ENCODE results near the gene ARHGAP20. TPM values are rescaled to one million over a fixed set of nuclear protein-coding genes. Genes with fewer than 3 reads are reported as not detected.
A peak's percentile ranks its signal among the peaks of the same experiment; 100 is the strongest.

ARHGAP20 gene
- total and polyA plus RNA-seq, 2 of the 8 experiments (the other 6 are each of a cell fraction or from before 2014, with no cell fraction given), result 0.05 to 0.28 TPM

DNA sequence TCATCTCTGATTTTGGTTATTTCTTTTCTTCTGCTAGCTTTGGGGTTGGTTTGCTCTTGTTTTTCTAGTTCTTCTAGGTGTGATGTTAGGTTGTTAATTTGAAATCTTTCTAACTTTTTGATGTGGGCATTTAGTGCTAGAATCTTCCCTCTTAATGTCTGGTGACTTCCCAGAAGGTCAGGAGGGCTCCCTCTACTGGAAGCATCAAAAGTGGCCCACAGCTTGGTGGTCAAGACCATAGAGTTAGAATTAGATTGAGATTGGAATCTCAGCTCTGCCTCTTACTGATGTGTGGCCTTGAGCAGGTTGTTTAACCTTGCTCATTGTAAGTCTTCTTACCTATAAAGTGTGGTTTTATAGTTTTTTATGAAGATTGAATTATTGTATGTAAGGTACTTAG, 183.2 kb downstream of the ARHGAP20 start:
- Histone ChIP-seq H2BK5ac (ENCODE audit: low read depth, low read length) (no peak overlapping the region), H4K5ac (ENCODE audit: insufficient read length, low read depth, low read length) (no peak overlapping the region), H2BK120ac (replicated peaks; ENCODE audit: low read depth, low read length) (no peak overlapping the region), H3K9ac (replicated peaks in 1 of 4; ENCODE audit: extremely low read depth in 1 of 4, low read depth in 3 of 4, low read length in 3 of 4) (no peak overlapping the region), H4K20me1 (replicated peaks in 1 of 2; ENCODE audit: control insufficient read depth in 1 of 2, insufficient read depth in 2 of 2, low read length in 2 of 2) (no peaks in the 10 kb centered on the region), H3K27me3 (replicated peaks in 1 of 4; ENCODE audit: control insufficient read depth in 3 of 4, extremely low read depth in 1 of 4, insufficient read depth in 3 of 4, low read length in 3 of 4) (no peaks in the 10 kb centered on the region), H3K23ac (ENCODE audit: insufficient read length) (no peak overlapping the region), H3K23me2 (ENCODE audit: low read depth, low read length) (no peaks in the 10 kb centered on the region), H2BK12ac (ENCODE audit: low read depth, low read length) (no peak overlapping the region), H2BK15ac (ENCODE audit: low read length) (no peak overlapping the region), H3K9me3 (ENCODE audit: insufficient read depth in 2 of 2, low read depth in 1 of 2, low read length in 1 of 2) (peaks cover 0 to 2% of the 10 kb centered on the region in 2 experiments; a peak in 1 of 4 replicates), H3K36me3 (ENCODE audit: control insufficient read depth in 2 of 4, insufficient read depth in 4 of 4, low read length in 3 of 4) (no peaks in the 10 kb centered on the region), H3K4ac (replicated peaks; ENCODE audit: insufficient read length, low read depth, low read length) (no peak overlapping the region), H2AK5ac (ENCODE audit: low read depth, low read length) (no peak overlapping the region), H3K79me2 (ENCODE audit: control insufficient read depth in 1 of 2, insufficient read depth in 2 of 2, low read length in 2 of 2) (no peaks in the 10 kb centered on the region), H3K4me3 (ENCODE audit: extremely low read depth in 1 of 4, insufficient read depth in 2 of 4, low read depth in 3 of 4, low read length in 4 of 4) (no peak overlapping the region), H3K27ac (ENCODE audit: low read depth, low read length) (no peak overlapping the region), H3K56ac (replicated peaks; ENCODE audit: insufficient read length, low read depth, low read length) (no peak overlapping the region), H3K18ac (ENCODE audit: extremely low read depth, low read length) (no peak overlapping the region), H2AFZ (ENCODE audit: low read length) (no peak overlapping the region), H3K14ac (ENCODE audit: insufficient read length) (no peak overlapping the region), H4K8ac (ENCODE audit: extremely low read depth, insufficient read depth, low read length) (no peak overlapping the region), H4K91ac (replicated peaks; ENCODE audit: insufficient read length, low read length) (no peak overlapping the region), H3K79me1 (ENCODE audit: low read depth, low read length) (no peaks in the 10 kb centered on the region), H3K4me2 (ENCODE audit: insufficient read depth in 1 of 2, low read depth in 2 of 2, low read length in 2 of 2) (no peak overlapping the region), H3K4me1 (replicated peaks in 1 of 4; ENCODE audit: control insufficient read depth in 3 of 4, insufficient read depth in 4 of 4, low read length in 3 of 4) (no peaks in the 10 kb centered on the region), H2BK20ac (ENCODE audit: low read length) (no peak overlapping the region)
- DNase-seq (ENCODE audit: low read depth in 1 of 2, low spot score in 2 of 2), result no peak
- FAIRE-seq, result peak; percentile 58
- TF ChIP-seq, protein P1, sequence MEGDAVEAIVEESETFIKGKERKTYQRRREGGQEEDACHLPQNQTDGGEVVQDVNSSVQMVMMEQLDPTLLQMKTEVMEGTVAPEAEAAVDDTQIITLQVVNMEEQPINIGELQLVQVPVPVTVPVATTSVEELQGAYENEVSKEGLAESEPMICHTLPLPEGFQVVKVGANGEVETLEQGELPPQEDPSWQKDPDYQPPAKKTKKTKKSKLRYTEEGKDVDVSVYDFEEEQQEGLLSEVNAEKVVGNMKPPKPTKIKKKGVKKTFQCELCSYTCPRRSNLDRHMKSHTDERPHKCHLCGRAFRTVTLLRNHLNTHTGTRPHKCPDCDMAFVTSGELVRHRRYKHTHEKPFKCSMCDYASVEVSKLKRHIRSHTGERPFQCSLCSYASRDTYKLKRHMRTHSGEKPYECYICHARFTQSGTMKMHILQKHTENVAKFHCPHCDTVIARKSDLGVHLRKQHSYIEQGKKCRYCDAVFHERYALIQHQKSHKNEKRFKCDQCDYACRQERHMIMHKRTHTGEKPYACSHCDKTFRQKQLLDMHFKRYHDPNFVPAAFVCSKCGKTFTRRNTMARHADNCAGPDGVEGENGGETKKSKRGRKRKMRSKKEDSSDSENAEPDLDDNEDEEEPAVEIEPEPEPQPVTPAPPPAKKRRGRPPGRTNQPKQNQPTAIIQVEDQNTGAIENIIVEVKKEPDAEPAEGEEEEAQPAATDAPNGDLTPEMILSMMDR (IDR thresholded peaks at IDR 0.05; ENCODE audit: control extremely low read depth in 1 of 3, insufficient read depth in 1 of 3, low read depth in 1 of 3, low read length in 3 of 3), result peak; percentile 40 to 63 (median 61)
- TF ChIP-seq POLR2A (IDR thresholded peaks at IDR 0.05; ENCODE audit: control extremely low read depth in 1 of 2, low read depth in 2 of 2, low read length in 2 of 2), result no peak
- TF ChIP-seq RAD21 (IDR thresholded peaks at IDR 0.05 in 1 of 2, conservative IDR thresholded peaks at IDR 0.05 in 1 of 2; ENCODE audit: low read depth in 2 of 2, low read length in 2 of 2), result peak; percentile 44 to 60; a peak in 3 of 4 replicates
- no peak for TF ChIP-seq ASH2L (IDR thresholded peaks at IDR 0.05; ENCODE audit: low read length)
- ChIA-PET POLR2A (ENCODE audit: partially characterized antibody) (no interaction called here), CTCF (ENCODE audit: partially characterized antibody) (interaction anchor here (0.6 to 2.5 kb wide), 13 partner anchors 8 to 692 kb away, joined by 3 to 10 read pairs (median 3); no protein-coding TSS in a partner anchor)

Measured in H1 (cell line).